Gastrocnemius medialis (tissue), 4 donors: ENCODE measurements around the gene OTOG.

Source experiments
- POLR2A ChIP-seq, 2 donors: fragments of 450-650 bp; IDR thresholded peaks; one replicate each; pipeline ENCODE4 v1.6.1; 2017; ENCODE audit warnings: antibody characterized with exemption in 2 of 2, mild to moderate bottlenecking in 2 of 2, moderate library complexity in 2 of 2
- TF ChIP-seq, protein P1 (sequence below), 5 experiments: fragments of 450-650 bp in 3 of 5; fragments of 200-600 bp in 2 of 5; sonication (generic) in 2 of 5; IDR thresholded peaks in 4 of 5; conservative IDR thresholded peaks in 1 of 5; 1 replicate in 4 of 5; 2 replicates in 1 of 5; pipeline ENCODE4 v1.5.1; 2016 to 2019; ENCODE audit warnings: antibody characterized with exemption in 5 of 5, mild to moderate bottlenecking in 3 of 5, moderate library complexity in 3 of 5

DNA sequence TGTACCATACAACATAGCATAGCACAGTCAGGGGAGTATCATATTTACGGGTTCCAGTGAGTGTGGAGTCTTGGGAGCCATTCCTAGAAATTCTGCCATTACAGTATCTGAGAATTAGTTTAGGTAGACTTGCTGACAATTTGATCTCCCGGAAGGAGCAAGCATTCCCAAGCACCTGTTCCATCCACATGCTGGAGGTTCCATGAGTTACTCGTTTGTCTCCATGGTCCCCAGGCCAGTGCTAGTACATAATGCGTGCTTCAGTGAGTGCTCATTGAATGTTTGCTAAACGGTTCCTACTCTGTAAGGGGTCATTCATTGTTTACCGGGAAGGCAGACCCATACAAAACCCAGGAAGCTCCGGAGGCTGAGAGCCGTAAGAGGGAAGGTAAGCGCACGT, 144.9 kb downstream of the OTOG start:
- TF ChIP-seq, protein P1, sequence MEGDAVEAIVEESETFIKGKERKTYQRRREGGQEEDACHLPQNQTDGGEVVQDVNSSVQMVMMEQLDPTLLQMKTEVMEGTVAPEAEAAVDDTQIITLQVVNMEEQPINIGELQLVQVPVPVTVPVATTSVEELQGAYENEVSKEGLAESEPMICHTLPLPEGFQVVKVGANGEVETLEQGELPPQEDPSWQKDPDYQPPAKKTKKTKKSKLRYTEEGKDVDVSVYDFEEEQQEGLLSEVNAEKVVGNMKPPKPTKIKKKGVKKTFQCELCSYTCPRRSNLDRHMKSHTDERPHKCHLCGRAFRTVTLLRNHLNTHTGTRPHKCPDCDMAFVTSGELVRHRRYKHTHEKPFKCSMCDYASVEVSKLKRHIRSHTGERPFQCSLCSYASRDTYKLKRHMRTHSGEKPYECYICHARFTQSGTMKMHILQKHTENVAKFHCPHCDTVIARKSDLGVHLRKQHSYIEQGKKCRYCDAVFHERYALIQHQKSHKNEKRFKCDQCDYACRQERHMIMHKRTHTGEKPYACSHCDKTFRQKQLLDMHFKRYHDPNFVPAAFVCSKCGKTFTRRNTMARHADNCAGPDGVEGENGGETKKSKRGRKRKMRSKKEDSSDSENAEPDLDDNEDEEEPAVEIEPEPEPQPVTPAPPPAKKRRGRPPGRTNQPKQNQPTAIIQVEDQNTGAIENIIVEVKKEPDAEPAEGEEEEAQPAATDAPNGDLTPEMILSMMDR (IDR thresholded peaks at IDR 0.05 in 4 of 5, conservative IDR thresholded peaks at IDR 0.05 in 1 of 5), result no peak
- TF ChIP-seq POLR2A (IDR thresholded peaks at IDR 0.05), result no peak
